GM12892 (cell line): ENCODE results near the gene ZSCAN1.

Source experiments
- DNase-seq: peaks from one replicate; pipeline ENCODE4 v3.0.0; 2011; ENCODE audit not compliant: insufficient read length
- FAIRE-seq: peaks from 2 replicates; lab custom pipeline; 2011; peaks lifted over from hg19 to GRCh38; lab: Jason Lieb, UNC
- POLR2A ChIP-seq: IDR thresholded peaks from 2 replicates; pipeline ENCODE4 v1.6.1; 2011; ENCODE audit warnings: low read depth, low read length, control low read depth
- POLR2AphosphoS5 ChIP-seq: IDR thresholded peaks from 2 replicates; pipeline ENCODE4 v1.6.1; 2011; ENCODE audit warnings: low read depth, low read length, control low read depth
- TAF1 ChIP-seq: IDR thresholded peaks from 2 replicates; pipeline ENCODE4 v1.6.1; 2011; ENCODE audit warnings: low read depth, mild to moderate bottlenecking, control low read depth, low read length, borderline replicate concordance

The ZSCAN1 gene

GRCh38 chr19:58086825-58087710 lies 53.2 kb downstream of the ZSCAN1 start:
- no peak for TF ChIP-seq POLR2A
- no peak for TF ChIP-seq TAF1
- no peak for TF ChIP-seq POLR2AphosphoS5
- no peak for DNase-seq
- no peak for FAIRE-seq

DNA sequence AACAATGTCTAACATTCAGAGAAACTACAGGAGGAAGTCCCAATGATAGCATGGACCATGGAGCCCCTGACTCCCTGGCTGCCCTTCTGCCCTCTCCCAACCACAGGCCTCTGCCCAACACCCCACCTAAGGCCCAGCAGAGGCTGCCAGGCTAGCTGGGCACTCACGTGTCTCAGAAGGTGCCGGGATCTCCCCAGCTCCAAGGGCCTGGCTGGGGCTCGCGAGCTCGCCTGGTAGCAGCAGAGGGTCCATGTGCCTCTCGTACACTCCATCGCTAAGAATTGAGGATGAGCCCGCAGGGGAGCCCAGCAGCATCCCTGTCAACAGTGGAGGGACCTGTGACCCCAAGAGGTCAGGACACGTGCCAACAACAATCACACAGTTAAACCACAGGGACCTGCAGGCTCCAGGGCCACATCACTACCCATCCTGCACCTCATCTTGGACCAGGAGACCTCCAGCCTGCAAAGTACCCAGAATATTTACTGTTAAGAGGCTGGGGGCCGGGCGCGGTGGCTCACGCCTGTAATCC lies 54.8 kb downstream of the ZSCAN1 start:
- DNase-seq = no peak
- no peak for FAIRE-seq
- TF ChIP-seq TAF1 (no peak), POLR2A (no peak), POLR2AphosphoS5 (no peak)

DNA sequence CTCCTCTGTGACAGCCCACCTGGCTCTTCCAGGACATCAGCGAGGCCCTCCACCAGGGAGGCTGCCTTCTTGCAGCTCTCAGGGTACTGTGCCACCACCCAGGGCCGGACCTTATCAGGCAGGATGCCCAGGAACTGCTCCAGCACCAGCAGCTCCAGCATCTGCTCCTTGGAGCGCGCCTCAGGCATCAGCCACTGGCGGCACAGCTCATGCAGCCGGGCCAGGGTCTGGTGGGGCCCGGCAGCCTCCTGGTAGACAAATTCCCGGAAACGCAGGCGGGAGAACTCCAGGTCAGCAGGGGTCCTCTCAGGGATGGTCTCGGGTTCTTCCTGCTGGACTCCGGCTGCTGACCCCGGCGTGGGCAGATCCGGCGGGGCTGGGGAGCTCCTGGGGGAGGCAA lies 56.0 kb downstream of the ZSCAN1 start:
- TF ChIP-seq POLR2AphosphoS5 = no peak
- no peak for TF ChIP-seq POLR2A
- TF ChIP-seq TAF1 = no peak
- FAIRE-seq (no peak), DNase-seq (no peak)

GRCh38 chr19:58091251-58091995 lies 57.6 kb downstream of the ZSCAN1 start:
- no peak for DNase-seq
- no peak for FAIRE-seq
- TF ChIP-seq POLR2AphosphoS5 = no peak
- TF ChIP-seq TAF1 = no peak
- no peak for TF ChIP-seq POLR2A

DNA sequence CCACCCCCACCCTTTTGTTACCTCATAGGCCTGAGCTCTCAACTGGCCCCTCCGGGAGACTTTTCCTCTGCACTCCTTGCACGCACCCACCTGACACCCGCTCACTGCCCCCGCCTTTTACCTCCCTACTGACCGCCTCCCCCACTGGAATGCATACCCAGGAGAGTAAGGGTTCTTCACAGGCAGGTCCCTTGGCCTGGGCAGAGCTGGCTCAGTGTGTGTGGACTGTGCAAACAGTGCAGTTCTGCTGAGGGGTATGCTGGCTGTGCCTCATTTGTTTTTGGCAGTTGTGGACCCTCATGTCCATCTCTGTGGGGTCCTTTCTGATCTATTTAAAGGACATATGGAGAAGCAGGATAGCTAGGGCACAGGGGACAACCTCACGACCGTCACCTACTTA lies 59.2 kb downstream of the ZSCAN1 start:
- TF ChIP-seq POLR2AphosphoS5 (no peak), POLR2A (no peak), TAF1 (no peak)
- no peak for DNase-seq
- no peak for FAIRE-seq

- no peak for TF ChIP-seq POLR2A
- TF ChIP-seq TAF1 = no peak
- no peak for TF ChIP-seq POLR2AphosphoS5
- DNase-seq (no peak), FAIRE-seq (no peak)
Observed at GRCh38 chr19:58095328-58095727, 61.5 kb downstream of the ZSCAN1 start.

DNA sequence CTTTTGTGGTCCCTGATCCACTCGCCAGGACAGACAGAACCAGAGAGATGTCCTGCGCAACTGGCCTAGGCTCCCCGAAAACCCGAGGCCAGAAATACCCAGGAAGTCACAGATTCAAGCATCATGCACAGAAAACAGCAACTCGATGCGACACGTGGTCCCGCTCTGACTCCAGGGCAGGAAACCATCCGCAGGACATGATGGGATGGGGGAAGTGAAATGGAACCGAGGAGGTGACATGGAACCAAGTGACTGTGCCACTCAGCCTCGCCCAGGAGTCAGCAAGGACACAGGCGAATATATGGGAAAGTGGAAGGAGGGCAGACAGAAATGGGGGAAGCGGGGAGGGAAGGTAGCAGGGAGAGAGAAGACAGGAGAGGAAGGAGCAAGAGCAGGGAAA lies 63.1 kb downstream of the ZSCAN1 start:
- FAIRE-seq (no peak), DNase-seq (no peak)
- TF ChIP-seq TAF1 (no peak), POLR2A (no peak), POLR2AphosphoS5 (no peak)

- TF ChIP-seq TAF1 = no peak
- TF ChIP-seq POLR2A = no peak
- no peak for TF ChIP-seq POLR2AphosphoS5
- no peak for FAIRE-seq
- no peak for DNase-seq
Observed at GRCh38 chr19:58097349-58097748, 63.5 kb downstream of the ZSCAN1 start.

DNA sequence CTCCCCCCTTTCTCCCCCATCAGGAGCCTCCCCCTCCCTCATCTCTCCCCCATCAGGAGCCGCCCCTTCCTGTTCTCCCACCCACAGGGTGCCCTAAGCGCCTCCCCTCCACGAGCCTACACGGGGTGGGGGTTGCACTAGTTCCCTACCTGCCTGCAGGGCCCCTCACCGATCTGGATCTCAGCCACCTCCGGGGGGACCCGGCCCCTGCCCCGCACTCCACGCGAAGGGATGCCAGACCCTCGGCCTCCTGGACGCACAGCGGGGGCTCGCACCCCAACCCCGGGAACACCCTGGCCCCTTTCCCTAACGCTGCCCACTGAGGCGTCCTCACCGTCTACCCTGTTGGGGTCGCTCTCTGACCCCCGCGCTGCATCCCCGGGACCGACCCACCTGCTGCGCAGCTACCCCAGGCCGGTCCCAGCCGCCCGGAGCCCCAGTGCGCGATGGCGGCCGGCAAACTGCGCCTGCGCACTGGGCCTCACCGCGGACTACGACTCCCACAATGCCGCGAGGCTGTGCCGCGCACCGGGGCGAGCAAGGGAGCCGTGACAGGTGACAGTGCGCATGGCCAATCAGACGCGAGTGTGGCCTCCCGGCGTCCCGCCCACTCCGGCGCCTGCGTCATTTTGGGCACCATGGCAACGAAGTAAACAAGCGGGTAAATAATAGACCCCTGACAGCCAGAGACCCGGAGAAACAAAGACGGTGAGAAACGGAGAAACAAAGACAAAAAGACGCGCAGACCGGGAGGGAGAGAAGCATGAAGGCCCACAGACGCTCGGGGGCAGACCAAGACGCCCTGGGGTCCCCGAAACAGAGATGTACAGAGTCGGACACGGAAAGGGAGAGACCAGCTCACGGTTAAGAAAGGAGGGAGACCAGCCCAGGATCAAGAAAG lies 64.2 kb downstream of the ZSCAN1 start, which contains the start of gene ZSCAN18:
ZSCAN18 (minus strand) TSS at position 451 of the 901 bp plus-strand sequence. CDS start 7,964 bp downstream, outside the sequence.
- FAIRE-seq (peak; percentile 77), DNase-seq (peak; percentile 68)
- TF ChIP-seq POLR2AphosphoS5 = no peak
- TF ChIP-seq POLR2A = no peak
- no peak for TF ChIP-seq TAF1

GRCh38 chr19:58098682-58098998 lies 64.8 kb downstream of the ZSCAN1 start:
- TF ChIP-seq POLR2A (no peak), POLR2AphosphoS5 (no peak), TAF1 (no peak)
- FAIRE-seq (no peak), DNase-seq (no peak)
